Activated T-cell treated with anti-CD3 and anti-CD28 coated beads, Interleukin-2, amount 50 U/mL, for 4 hours (primary cell): ENCODE results near the gene ZNF736. TPM values are rescaled to one million over a fixed set of nuclear protein-coding genes. Genes with fewer than 3 reads are reported as not detected.
"Not testable (repeated sequence)": the region's sequence is repeated elsewhere in the genome, so short reads cannot be mapped to it uniquely, and the experiment has no call there.

Experiments used
- ATAC-seq, 2 donors: fragments of 200-7000 bp; cut with Tn5 transposase; one replicate each; pipeline ENCODE4 v1.10.0; 2021
- DNase-seq: peaks from one replicate; pipeline ENCODE4 v3.0.0-alpha.2; 2020
- H3K27me3 Mint-ChIP-seq: one replicate; pipeline ENCODE4 v1.8.0; 2021; ENCODE audit warnings: low read depth, mixed read lengths
- H3K36me3 Mint-ChIP-seq: one replicate; pipeline ENCODE4 v1.8.0; 2022; ENCODE audit warnings: mixed read lengths; ENCODE audit not compliant: insufficient read depth
- H3K4me1 Mint-ChIP-seq: one replicate; pipeline ENCODE4 v1.8.0; 2021; ENCODE audit warnings: low read depth, mixed read lengths
- H3K4me3 Mint-ChIP-seq: one replicate; pipeline ENCODE4 v1.8.0; 2021; ENCODE audit warnings: mild to moderate bottlenecking, moderate library complexity, mixed read lengths
- H3K9me3 Mint-ChIP-seq: one replicate; pipeline ENCODE4 v1.8.0; 2021; ENCODE audit warnings: mixed read lengths
- total RNA-seq, 3 donors: library from RNA; stranded (reverse); gene quantifications; one replicate each; pipeline ENCODE4 v1.2.1, GENCODE V29; 2021

ZNF736 gene
- total RNA-seq: 10 to 100 TPM; 11.1 to 14.8 (median 14.6) TPM

DNA sequence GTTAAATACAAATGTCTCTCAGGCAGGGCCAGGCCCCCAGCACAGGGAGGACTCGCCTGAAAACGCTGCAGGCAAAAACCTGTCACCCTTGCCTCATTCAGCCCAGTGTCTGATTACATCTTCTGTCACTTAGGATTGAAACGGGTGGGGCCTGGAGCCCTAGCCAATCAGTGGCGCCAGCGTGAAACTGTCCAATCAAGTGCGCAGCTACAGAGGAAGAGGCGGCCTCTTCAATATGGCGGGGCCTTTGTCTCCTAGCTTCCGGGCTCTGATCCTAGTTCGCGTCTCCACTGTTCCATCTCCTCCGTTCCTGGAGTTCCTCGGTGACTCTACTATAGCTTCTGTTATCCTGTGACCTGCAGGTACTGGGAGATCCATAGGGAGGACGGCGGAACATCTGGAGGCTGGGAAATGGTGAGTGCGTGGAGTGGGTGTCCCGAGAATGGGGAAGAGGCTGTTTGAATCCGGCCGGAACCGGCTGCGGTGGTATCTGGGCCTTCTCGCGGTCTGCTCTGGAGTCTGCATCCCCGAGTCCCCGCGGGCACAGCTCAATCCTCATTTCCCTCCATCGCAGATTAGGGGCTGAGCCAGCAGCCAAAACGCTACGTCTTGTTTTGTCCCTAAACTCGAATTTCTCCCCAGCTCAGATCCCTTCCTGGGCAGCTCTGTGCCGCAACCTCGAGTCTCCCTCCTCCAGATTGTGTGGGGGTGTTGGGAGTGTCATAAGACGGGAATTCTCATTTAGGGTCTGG, at the start of gene ZNF736:
Gene ZNF736 (plus strand): TSS at position 222 of the 752 bp plus-strand sequence. CDS start 190 bp downstream, at position 412.
- Mint-ChIP-seq H3K36me3 (peaks cover 12% of the 10 kb centered on the region), H3K9me3 (peaks cover 3% of the 10 kb centered on the region), H3K27me3 (no peaks in the 10 kb centered on the region), H3K4me1 (peaks cover 33% of the 10 kb centered on the region), H3K4me3 (peak within 1 kb of the TSS; percentile 98)
- DNase-seq: peak; percentile 81
- peak; percentile 100 for ATAC-seq

DNA sequence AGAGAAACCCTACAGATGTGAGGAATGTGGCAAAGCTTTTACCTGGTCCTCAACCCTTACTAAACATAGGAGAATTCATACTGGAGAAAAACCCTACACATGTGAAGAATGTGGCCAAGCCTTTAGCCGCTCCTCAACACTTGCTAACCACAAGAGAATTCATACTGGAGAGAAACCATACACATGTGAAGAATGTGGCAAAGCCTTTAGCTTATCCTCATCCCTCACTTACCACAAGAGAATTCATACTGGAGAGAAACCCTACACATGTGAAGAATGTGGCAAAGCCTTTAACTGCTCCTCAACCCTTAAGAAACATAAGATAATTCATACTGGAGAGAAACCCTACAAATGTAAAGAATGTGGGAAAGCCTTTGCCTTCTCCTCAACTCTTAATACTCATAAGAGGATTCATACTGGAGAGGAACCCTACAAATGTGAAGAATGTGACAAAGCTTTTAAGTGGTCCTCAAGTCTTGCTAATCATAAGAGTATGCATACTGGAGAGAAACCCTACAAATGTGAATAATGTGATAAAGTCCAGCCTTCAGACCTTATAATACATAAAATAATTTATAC, 47.3 kb upstream of the ZNF736 start:
- ATAC-seq: no peak
- Mint-ChIP-seq H3K4me1 (no peaks in the 10 kb centered on the region), H3K4me3 (no peak overlapping the region), H3K27me3 (no peaks in the 10 kb centered on the region), H3K9me3 (peaks cover 33% of the 10 kb centered on the region), H3K36me3 (peaks cover 2% of the 10 kb centered on the region)
- DNase-seq: no peak

GRCh38 chr7:64277630-64278029, 36.1 kb upstream of the ZNF736 start:
- Mint-ChIP-seq H3K4me1 (no peaks in the 10 kb centered on the region), H3K27me3 (no peaks in the 10 kb centered on the region), H3K4me3 (no peak overlapping the region), H3K36me3 (no peaks in the 10 kb centered on the region), H3K9me3 (peaks cover 30% of the 10 kb centered on the region)
- no peak for ATAC-seq
- DNase-seq: no peak

DNA sequence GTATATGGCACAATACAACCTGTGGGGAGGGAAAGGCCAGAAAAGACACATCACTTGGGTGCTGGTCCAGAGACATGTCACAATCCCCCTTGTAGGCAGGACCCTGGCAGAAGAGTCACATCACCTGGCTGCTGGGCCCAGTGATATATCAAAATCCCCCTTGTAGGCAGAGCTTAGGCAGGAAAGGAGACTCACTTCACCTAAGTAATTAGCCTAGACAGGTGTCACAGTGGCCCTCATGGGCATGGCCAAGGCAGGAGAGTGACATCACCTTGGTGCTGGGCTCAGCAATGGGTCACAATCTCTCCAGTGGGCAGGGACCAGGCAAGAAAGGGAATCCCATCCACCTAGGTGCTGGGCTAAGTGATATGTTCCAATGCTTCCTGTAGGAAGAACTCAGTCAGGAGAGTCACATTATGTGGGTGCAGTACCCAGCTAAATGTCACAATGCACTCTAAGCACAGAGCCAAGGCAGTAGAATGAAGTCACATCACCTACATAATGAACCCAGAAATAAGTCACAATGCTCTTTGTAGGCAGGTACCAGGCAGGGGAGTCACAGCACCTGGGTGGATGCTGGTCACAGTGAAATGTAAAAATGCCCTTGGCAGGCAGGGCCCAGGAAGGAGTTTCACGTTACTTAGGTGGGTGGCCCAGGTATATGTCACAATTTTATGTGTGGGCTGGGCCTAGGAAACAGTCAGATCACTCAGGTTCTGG, 18.9 kb upstream of the ZNF736 start:
- H3K9me3 Mint-ChIP-seq: no peaks in the 10 kb centered on the region
- no peaks in the 10 kb centered on the region for H3K4me1 Mint-ChIP-seq
- no peak for ATAC-seq
- H3K27me3 Mint-ChIP-seq: no peaks in the 10 kb centered on the region
- DNase-seq: no peak
- H3K36me3 Mint-ChIP-seq: no peaks in the 10 kb centered on the region
- no peak overlapping the region for H3K4me3 Mint-ChIP-seq

DNA sequence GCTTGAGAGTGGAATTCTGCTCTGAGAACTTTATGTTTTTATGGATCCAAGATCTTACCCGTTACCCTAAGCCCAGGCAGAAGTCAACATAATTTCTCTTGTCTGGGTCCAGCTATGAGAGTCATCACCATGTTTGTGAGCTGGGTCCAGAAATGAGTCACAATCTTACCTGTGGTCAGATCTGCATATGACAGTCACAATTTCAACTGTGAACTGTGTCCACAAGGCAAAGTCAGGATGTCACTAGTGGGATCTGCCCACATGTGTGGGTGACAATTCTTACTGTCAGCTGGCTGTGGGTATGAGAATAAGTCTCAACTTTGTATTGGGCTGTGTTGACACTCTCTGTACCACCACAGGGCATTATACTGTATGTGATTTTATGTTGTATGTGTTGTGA, 16.3 kb upstream of the ZNF736 start:
- H3K27me3 Mint-ChIP-seq, H3K9me3 Mint-ChIP-seq, H3K4me3 Mint-ChIP-seq, H3K36me3 Mint-ChIP-seq, H3K4me1 Mint-ChIP-seq, DNase-seq: not testable (repeated sequence)
- ATAC-seq: peak; percentile 46 to 50

- Mint-ChIP-seq H3K36me3 (no peaks in the 10 kb centered on the region), H3K4me3 (no peak overlapping the region), H3K27me3 (no peaks in the 10 kb centered on the region), H3K4me1 (peaks cover 3% of the 10 kb centered on the region), H3K9me3 (no peaks in the 10 kb centered on the region)
- no peak for DNase-seq
- no peak for ATAC-seq
These were observed 12.9 kb upstream of the ZNF736 start for GRCh38 chr7:64300641-64301405.

DNA sequence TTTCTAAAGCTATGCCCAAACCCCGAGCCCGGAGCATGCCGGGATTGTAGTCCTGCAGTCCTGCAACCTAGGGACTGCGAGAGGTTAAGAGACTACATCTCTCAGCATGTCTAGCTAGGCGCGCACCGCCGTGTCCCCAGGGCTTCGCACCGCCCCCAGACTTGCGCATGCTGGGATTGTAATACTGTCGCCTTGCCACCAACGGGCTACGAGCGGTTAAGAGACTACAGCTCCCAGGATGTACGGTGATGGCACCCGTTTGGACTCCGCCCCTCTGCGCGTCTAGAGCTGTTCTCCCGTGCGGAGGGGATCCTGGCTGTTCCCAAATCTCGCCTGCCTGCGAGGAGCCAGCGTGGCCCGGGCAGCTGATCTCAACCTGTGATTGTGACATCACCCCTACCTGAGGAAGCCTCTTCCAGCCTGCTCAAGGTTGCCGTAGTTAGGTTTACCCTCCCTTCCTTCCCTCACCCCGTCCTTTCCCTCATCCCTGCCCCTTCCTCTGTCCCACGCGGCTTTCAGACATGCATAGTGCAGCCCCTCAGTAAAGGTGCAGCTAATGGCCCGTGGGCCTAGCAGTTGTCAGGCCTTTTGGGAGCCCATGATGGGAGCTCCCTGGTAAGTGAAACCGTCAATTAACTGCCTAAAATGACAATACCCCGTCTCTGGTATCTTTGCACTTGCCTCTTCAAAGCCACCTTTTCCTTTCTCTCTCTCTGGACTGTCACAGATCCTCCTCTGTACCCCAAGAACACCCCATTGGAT, 6.3 kb upstream of the ZNF736 start:
- peak; percentile 90 for DNase-seq
- ATAC-seq: peak; percentile 99
- peaks cover 2% of the 10 kb centered on the region for H3K36me3 Mint-ChIP-seq
- peak overlapping the region; percentile 95 for H3K4me3 Mint-ChIP-seq
- H3K9me3 Mint-ChIP-seq: no peaks in the 10 kb centered on the region
- no peaks in the 10 kb centered on the region for H3K27me3 Mint-ChIP-seq
- peaks cover 24% of the 10 kb centered on the region for H3K4me1 Mint-ChIP-seq

DNA sequence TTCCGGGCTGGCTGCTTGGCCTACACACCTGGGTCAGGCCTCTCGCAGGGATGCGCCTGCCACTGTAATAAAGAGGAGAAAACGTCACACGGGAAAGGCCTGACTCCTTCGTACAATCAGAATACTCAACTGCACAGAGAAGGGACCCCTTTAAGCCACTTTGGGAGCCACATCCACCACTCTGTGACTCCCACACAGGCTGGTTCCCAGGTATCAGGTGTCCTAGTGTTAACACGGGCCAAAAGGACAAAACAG, 5.8 kb upstream of the ZNF736 start:
- no peak for DNase-seq
- peaks cover 26% of the 10 kb centered on the region for H3K4me1 Mint-ChIP-seq
- no peaks in the 10 kb centered on the region for H3K9me3 Mint-ChIP-seq
- H3K36me3 Mint-ChIP-seq: peaks cover 2% of the 10 kb centered on the region
- no peak for ATAC-seq
- peak overlapping the region; percentile 95 for H3K4me3 Mint-ChIP-seq
- no peaks in the 10 kb centered on the region for H3K27me3 Mint-ChIP-seq

- Mint-ChIP-seq H3K27me3 (no peaks in the 10 kb centered on the region), H3K9me3 (no peaks in the 10 kb centered on the region), H3K4me1 (peaks cover 42% of the 10 kb centered on the region), H3K4me3 (no peak overlapping the region), H3K36me3 (peaks cover 2% of the 10 kb centered on the region)
- DNase-seq: no peak
- no peak for ATAC-seq
These were observed 3.3 kb upstream of the ZNF736 start for GRCh38 chr7:64310426-64310825.

DNA sequence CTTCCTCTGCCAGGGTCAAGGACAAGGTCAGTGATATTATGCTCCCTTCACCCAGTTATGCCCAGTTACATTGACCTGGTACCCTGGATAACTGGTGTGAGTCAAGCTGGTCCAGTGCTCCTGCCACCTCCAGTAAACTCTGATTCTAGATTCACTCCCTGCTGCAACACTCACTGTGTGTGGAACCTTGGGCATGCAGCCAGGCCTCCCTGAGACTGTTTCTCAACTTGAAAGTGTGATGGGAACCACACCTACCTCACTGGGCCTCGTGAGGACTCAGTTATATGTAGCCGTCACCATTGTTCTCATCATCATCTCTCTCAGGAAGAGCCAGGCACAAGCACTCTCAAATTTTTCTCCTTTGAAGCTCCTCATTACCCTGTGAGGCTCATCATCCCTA, 935 bp upstream of the ZNF736 start:
- no peak overlapping the region for H3K4me3 Mint-ChIP-seq
- H3K36me3 Mint-ChIP-seq: peaks cover 8% of the 10 kb centered on the region
- no peaks in the 10 kb centered on the region for H3K27me3 Mint-ChIP-seq
- H3K9me3 Mint-ChIP-seq: no peaks in the 10 kb centered on the region
- peaks cover 35% of the 10 kb centered on the region for H3K4me1 Mint-ChIP-seq
- DNase-seq (no peak), ATAC-seq (no peak)

DNA sequence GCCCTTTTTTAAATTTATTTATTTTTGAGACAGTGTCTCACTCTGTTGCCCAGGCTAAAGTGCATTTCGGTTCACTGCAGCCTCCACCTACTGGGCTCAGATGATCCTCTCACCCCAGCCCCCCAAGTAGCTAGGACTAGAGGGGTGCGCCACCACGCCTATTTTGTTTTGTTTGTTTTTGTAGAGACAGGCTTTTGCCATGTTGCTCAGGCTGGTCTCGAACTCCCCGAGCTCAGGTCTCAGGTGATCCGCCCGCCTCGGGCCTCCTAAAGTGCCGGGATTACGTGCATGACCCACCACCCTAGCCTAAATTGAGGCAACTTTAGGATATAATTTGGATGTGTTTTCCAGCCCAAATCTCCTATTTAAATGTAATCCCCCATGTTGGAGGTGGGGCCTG, 805 bp downstream of the ZNF736 start:
- ATAC-seq (no peak), DNase-seq (no peak)
- H3K4me3 Mint-ChIP-seq: peak overlapping the region; percentile 98
- H3K9me3 Mint-ChIP-seq: peaks cover 4% of the 10 kb centered on the region
- H3K36me3 Mint-ChIP-seq: peaks cover 13% of the 10 kb centered on the region
- H3K4me1 Mint-ChIP-seq: peaks cover 33% of the 10 kb centered on the region
- H3K27me3 Mint-ChIP-seq: no peaks in the 10 kb centered on the region

- peak overlapping the region; percentile 53 for H3K4me3 Mint-ChIP-seq
- not testable (repeated sequence) for H3K9me3 Mint-ChIP-seq, ATAC-seq, H3K27me3 Mint-ChIP-seq, DNase-seq
- peaks cover 33% of the 10 kb centered on the region for H3K4me1 Mint-ChIP-seq
- peaks cover 17% of the 10 kb centered on the region for H3K36me3 Mint-ChIP-seq
These were observed 2.4 kb downstream of the ZNF736 start for GRCh38 chr7:64316031-64316742.
